ENCODE data around the gene CACYBP.

DNA sequence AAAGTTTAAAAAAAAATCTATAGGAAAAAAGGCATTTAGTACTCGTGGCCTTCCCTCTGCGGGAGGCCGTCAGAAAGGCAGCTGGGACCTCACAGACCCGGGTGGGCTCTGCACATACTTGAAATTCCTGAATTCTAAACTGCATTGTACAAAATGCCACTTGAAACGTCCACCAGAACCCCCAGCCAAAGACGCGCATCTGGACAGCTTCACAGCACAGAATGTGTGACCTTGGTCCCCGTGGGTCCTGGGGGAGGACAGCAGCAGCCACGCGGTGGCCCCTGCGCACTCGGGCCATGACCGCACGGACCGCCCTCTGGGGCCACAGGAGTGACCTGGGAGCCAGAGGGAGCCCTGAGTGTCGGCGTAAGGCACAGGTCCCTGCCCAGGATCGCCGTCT, 44.1 kb downstream of the CACYBP start:
- TF ChIP-seq, protein P1, sequence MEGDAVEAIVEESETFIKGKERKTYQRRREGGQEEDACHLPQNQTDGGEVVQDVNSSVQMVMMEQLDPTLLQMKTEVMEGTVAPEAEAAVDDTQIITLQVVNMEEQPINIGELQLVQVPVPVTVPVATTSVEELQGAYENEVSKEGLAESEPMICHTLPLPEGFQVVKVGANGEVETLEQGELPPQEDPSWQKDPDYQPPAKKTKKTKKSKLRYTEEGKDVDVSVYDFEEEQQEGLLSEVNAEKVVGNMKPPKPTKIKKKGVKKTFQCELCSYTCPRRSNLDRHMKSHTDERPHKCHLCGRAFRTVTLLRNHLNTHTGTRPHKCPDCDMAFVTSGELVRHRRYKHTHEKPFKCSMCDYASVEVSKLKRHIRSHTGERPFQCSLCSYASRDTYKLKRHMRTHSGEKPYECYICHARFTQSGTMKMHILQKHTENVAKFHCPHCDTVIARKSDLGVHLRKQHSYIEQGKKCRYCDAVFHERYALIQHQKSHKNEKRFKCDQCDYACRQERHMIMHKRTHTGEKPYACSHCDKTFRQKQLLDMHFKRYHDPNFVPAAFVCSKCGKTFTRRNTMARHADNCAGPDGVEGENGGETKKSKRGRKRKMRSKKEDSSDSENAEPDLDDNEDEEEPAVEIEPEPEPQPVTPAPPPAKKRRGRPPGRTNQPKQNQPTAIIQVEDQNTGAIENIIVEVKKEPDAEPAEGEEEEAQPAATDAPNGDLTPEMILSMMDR (conservative IDR thresholded peaks at IDR 0.05): no peak
- no peak for TF ChIP-seq ZFX (IDR thresholded peaks at IDR 0.05)

All from C4-2B (cell line).